Dendritic cell treated with granulocyte-macrophage colony-stimulating factor and Interleukin-4, amounts not matched to agents 40 ng/mL and 50 ng/mL, for 4 days (primary cell): ENCODE data around the gene CCDC74A.
"Not testable (repeated sequence)": the region's sequence is repeated elsewhere in the genome, so short reads cannot be mapped to it uniquely, and the experiment has no call there.

Source experiments
- H3K27ac Mint-ChIP-seq: one replicate; pipeline ENCODE4 v1.8.0; 2022; ENCODE audit warnings: mild to moderate bottlenecking, mixed read lengths
- H3K27me3 Mint-ChIP-seq: one replicate; pipeline ENCODE4 v1.8.0; 2022; ENCODE audit warnings: mild to moderate bottlenecking, mixed read lengths
- H3K36me3 Mint-ChIP-seq: one replicate; pipeline ENCODE4 v1.8.0; 2022; ENCODE audit warnings: low read depth, mixed read lengths
- H3K4me1 Mint-ChIP-seq: one replicate; pipeline ENCODE4 v1.8.0; 2022; ENCODE audit warnings: low read depth, mixed read lengths
- H3K4me3 Mint-ChIP-seq: one replicate; pipeline ENCODE4 v1.8.0; 2022; ENCODE audit warnings: mild to moderate bottlenecking, moderate library complexity, mixed read lengths
- H3K9me3 Mint-ChIP-seq: one replicate; pipeline ENCODE4 v1.8.0; 2022; ENCODE audit warnings: mixed read lengths
- intact Hi-C: fragments of 100-400 bp; cut with micrococcal nuclease; formaldehyde crosslinking; loops from one replicate; pipeline ENCODE4 v1.15.0; 2022

Gene CCDC74A

GRCh38 chr2:131530626-131531344 lies 3.1 kb downstream of the CCDC74A start:
- H3K9me3 Mint-ChIP-seq, H3K4me3 Mint-ChIP-seq, H3K27ac Mint-ChIP-seq, H3K36me3 Mint-ChIP-seq, intact Hi-C loops: not testable (repeated sequence)
- H3K4me1 Mint-ChIP-seq, result peaks cover 20% of the 10 kb centered on the region
- H3K27me3 Mint-ChIP-seq, result peaks cover 36% of the 10 kb centered on the region

- intact Hi-C loops, H3K9me3 Mint-ChIP-seq, H3K4me3 Mint-ChIP-seq, H3K36me3 Mint-ChIP-seq, H3K27ac Mint-ChIP-seq: not testable (repeated sequence)
- Mint-ChIP-seq H3K27me3 (peaks cover 32% of the 10 kb centered on the region), H3K4me1 (peaks cover 20% of the 10 kb centered on the region)
Measured at GRCh38 chr2:131531547-131532185, 4.0 kb downstream of the CCDC74A start.

GRCh38 chr2:131532723-131533608 lies 5.3 kb downstream of the CCDC74A start:
- intact Hi-C loops, H3K4me3 Mint-ChIP-seq, H3K36me3 Mint-ChIP-seq, H3K9me3 Mint-ChIP-seq, H3K27ac Mint-ChIP-seq: not testable (repeated sequence)
- Mint-ChIP-seq H3K4me1 (peaks cover 13% of the 10 kb centered on the region), H3K27me3 (peaks cover 21% of the 10 kb centered on the region)

- H3K27ac Mint-ChIP-seq, result not testable (repeated sequence)
Measured at GRCh38 chr2:131533609-131534316, 6.1 kb downstream of the CCDC74A start.

GRCh38 chr2:131534317-131534672 lies 6.6 kb downstream of the CCDC74A start:
- intact Hi-C loops, H3K9me3 Mint-ChIP-seq, H3K4me3 Mint-ChIP-seq, H3K4me1 Mint-ChIP-seq, H3K36me3 Mint-ChIP-seq, H3K27ac Mint-ChIP-seq: not testable (repeated sequence)
- H3K27me3 Mint-ChIP-seq, result peaks cover 13% of the 10 kb centered on the region

More at GRCh38 chr2:131533609-131534316, 6.1 kb downstream of the CCDC74A start:
- peaks cover 17% of the 10 kb centered on the region for H3K27me3 Mint-ChIP-seq
- H3K36me3 Mint-ChIP-seq, H3K4me1 Mint-ChIP-seq, H3K9me3 Mint-ChIP-seq, H3K4me3 Mint-ChIP-seq, intact Hi-C loops: not testable (repeated sequence)

GRCh38 chr2:131534965-131535364 lies 7.3 kb downstream of the CCDC74A start:
- H3K4me3 Mint-ChIP-seq, intact Hi-C loops, H3K27me3 Mint-ChIP-seq, H3K36me3 Mint-ChIP-seq, H3K27ac Mint-ChIP-seq, H3K4me1 Mint-ChIP-seq, H3K9me3 Mint-ChIP-seq: not testable (repeated sequence)

- H3K27ac Mint-ChIP-seq, result no peak overlapping the region
- intact Hi-C loops, result no loop called here
- no peaks in the 10 kb centered on the region for H3K4me1 Mint-ChIP-seq
- no peak overlapping the region for H3K4me3 Mint-ChIP-seq
- H3K36me3 Mint-ChIP-seq, result no peaks in the 10 kb centered on the region
- H3K27me3 Mint-ChIP-seq, result peaks cover 2% of the 10 kb centered on the region
- no peaks in the 10 kb centered on the region for H3K9me3 Mint-ChIP-seq
Measured at GRCh38 chr2:131535526-131535925, 7.8 kb downstream of the CCDC74A start.

GRCh38 chr2:131535951-131536826 lies 8.5 kb downstream of the CCDC74A start:
- H3K4me3 Mint-ChIP-seq, intact Hi-C loops, H3K9me3 Mint-ChIP-seq, H3K27ac Mint-ChIP-seq, H3K27me3 Mint-ChIP-seq, H3K36me3 Mint-ChIP-seq, H3K4me1 Mint-ChIP-seq: not testable (repeated sequence)

- H3K27ac Mint-ChIP-seq, H3K4me1 Mint-ChIP-seq, H3K36me3 Mint-ChIP-seq, intact Hi-C loops, H3K27me3 Mint-ChIP-seq, H3K9me3 Mint-ChIP-seq, H3K4me3 Mint-ChIP-seq: not testable (repeated sequence)
Measured at GRCh38 chr2:131536841-131537240, 9.2 kb downstream of the CCDC74A start.

- H3K27ac Mint-ChIP-seq, H3K4me3 Mint-ChIP-seq, intact Hi-C loops, H3K36me3 Mint-ChIP-seq, H3K27me3 Mint-ChIP-seq, H3K9me3 Mint-ChIP-seq, H3K4me1 Mint-ChIP-seq: not testable (repeated sequence)
Measured at GRCh38 chr2:131538856-131539255, 11.2 kb downstream of the CCDC74A start.

- H3K27ac Mint-ChIP-seq, result no peak overlapping the region
- no peaks in the 10 kb centered on the region for H3K36me3 Mint-ChIP-seq
- no peak overlapping the region for H3K4me3 Mint-ChIP-seq
- no peaks in the 10 kb centered on the region for H3K9me3 Mint-ChIP-seq
- intact Hi-C loops, result no loop called here
- H3K27me3 Mint-ChIP-seq, result peaks cover 7% of the 10 kb centered on the region
- no peaks in the 10 kb centered on the region for H3K4me1 Mint-ChIP-seq
Measured at GRCh38 chr2:131542438-131543384, 15.0 kb downstream of the CCDC74A start.

- no peaks in the 10 kb centered on the region for H3K36me3 Mint-ChIP-seq
- no peak overlapping the region for H3K4me3 Mint-ChIP-seq
- H3K4me1 Mint-ChIP-seq, result no peaks in the 10 kb centered on the region
- no peaks in the 10 kb centered on the region for H3K9me3 Mint-ChIP-seq
- peaks cover 5% of the 10 kb centered on the region for H3K27me3 Mint-ChIP-seq
- intact Hi-C loops, result no loop called here
- H3K27ac Mint-ChIP-seq, result no peak overlapping the region
Measured at GRCh38 chr2:131543385-131543891, 15.8 kb downstream of the CCDC74A start.
